Fibroblast of lung (primary cell): ENCODE data around the gene HPX.

Experiments
- EZH2 ChIP-seq: IDR thresholded peaks from 2 replicates; pipeline ENCODE4 v1.5.1; 2012; ENCODE audit warnings: low read length, control low read depth, mild to moderate bottlenecking; ENCODE audit errors: missing control alignments
- TF ChIP-seq, protein P1 (sequence below), 2 donors: IDR thresholded peaks in 1 of 2; conservative IDR thresholded peaks in 1 of 2; 1 replicate in 1 of 2; 2 replicates in 1 of 2; pipeline ENCODE4 v1.5.1; 2011 to 2012; ENCODE audit warnings: low read length in 2 of 2, control low read depth in 1 of 2, inconsistent platforms in 1 of 2, low read depth in 1 of 2, mild to moderate bottlenecking in 1 of 2

DNA sequence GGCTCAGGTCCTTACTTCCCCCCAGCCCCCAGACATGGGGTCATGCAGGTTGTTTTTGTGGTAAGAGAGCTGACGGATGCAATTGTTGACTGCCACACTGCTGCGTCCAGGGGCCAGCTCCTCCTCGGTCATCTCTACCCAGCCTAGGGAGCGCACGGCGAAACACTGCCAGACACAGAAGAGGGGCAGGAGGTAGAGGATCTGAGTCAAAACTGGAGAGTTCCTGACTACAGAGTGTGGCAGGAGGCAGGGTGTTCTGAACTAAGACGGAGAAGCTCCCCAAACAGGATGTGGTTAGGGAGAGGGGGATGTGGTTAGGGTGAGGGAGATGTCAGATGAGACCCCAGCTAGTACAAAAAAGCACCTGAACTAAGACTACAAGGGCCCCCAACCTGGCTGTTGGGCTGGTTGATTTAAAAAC lies 38.2 kb downstream of the HPX start:
- TF ChIP-seq EZH2, result no peak
- TF ChIP-seq, protein P1, sequence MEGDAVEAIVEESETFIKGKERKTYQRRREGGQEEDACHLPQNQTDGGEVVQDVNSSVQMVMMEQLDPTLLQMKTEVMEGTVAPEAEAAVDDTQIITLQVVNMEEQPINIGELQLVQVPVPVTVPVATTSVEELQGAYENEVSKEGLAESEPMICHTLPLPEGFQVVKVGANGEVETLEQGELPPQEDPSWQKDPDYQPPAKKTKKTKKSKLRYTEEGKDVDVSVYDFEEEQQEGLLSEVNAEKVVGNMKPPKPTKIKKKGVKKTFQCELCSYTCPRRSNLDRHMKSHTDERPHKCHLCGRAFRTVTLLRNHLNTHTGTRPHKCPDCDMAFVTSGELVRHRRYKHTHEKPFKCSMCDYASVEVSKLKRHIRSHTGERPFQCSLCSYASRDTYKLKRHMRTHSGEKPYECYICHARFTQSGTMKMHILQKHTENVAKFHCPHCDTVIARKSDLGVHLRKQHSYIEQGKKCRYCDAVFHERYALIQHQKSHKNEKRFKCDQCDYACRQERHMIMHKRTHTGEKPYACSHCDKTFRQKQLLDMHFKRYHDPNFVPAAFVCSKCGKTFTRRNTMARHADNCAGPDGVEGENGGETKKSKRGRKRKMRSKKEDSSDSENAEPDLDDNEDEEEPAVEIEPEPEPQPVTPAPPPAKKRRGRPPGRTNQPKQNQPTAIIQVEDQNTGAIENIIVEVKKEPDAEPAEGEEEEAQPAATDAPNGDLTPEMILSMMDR (conservative IDR thresholded peaks at IDR 0.05 in 1 of 2, IDR thresholded peaks at IDR 0.05 in 1 of 2; ENCODE audit: low read depth in 1 of 2, low read length in 2 of 2), result no peak
